ENCODE results near the gene IPO4.

IPO4 gene

DNA sequence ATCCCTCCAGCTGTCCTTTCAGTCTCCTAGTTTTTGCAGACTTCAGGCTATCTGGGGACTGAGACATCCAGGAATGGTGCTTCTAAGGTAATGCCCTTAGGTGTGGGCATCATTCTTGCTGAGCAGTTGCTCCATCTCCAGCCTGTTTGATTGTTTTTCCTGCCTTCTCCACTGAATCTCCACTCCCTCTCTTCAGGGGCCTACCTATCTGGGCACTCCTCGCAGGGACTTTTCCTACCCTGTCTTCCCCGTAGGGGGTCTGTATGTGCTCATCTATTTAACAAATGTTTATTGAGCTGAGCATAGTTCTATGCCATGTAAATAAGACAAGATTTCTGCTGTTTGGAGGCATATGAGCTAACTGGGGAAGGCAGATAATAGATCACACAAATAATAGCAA, 55.6 kb downstream of the IPO4 start:
- H3K27ac ChIP-seq = peak overlapping the region; percentile 63
- TF ChIP-seq CTCF (conservative IDR thresholded peaks at IDR 0.05) = no peak

GRCh38 chr14:24132061-24132685, 56.4 kb downstream of the IPO4 start:
- peak overlapping the region; percentile 63 for H3K27ac ChIP-seq
- no peak for TF ChIP-seq CTCF (conservative IDR thresholded peaks at IDR 0.05)

GRCh38 chr14:24131549-24131966, 57.1 kb downstream of the IPO4 start:
- TF ChIP-seq CTCF (conservative IDR thresholded peaks at IDR 0.05) = no peak
- peak overlapping the region; percentile 63 for H3K27ac ChIP-seq

GRCh38 chr14:24130717-24131548, 57.7 kb downstream of the IPO4 start:
- no peak overlapping the region for H3K27ac ChIP-seq
- TF ChIP-seq CTCF (conservative IDR thresholded peaks at IDR 0.05) = no peak

DNA sequence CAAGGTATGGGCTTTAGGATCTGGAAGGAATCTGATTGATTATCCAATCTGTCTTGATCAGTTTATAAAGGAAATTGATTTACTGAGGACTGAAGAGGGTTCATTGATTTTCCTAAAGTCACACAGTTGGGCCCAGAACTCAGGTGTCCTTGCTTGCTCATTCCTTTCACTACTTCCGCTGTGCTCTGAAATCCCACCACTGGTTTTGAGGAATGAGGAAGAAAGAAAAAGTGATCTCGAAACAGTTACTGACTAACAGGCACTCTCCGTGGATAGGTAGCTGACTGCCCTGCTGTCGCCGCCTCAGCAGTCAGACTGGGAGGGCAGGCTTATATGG, 58.3 kb downstream of the IPO4 start, which contains the start of gene FITM1:
TSS of gene FITM1 (plus strand) at position 280 of the 337 bp plus-strand sequence. CDS start 905 bp downstream, outside the sequence.
- TF ChIP-seq CTCF (conservative IDR thresholded peaks at IDR 0.05) = no peak
- no peak within 1 kb of the TSS for H3K27ac ChIP-seq
